A673 (cell line): ENCODE results near the gene SPIN1.

Experiments used
- EZH2 ChIP-seq: fragments of 200-600 bp; sonication (generic); IDR thresholded peaks from 2 replicates; pipeline ENCODE4 v1.6.1; 2017; ENCODE audit warnings: borderline replicate concordance, low read depth, mild to moderate bottlenecking, mixed read lengths, antibody characterized with exemption, low read length; ENCODE audit not compliant: poor library complexity, severe bottlenecking
- TF ChIP-seq, protein P1 (sequence below): fragments of 300-800, 200-600 bp; sonication (generic); conservative IDR thresholded peaks from 2 replicates; pipeline ENCODE4 v1.5.1; 2017; ENCODE audit warnings: low read depth, mild to moderate bottlenecking, antibody characterized with exemption, low read length, moderate library complexity, mixed read lengths

DNA sequence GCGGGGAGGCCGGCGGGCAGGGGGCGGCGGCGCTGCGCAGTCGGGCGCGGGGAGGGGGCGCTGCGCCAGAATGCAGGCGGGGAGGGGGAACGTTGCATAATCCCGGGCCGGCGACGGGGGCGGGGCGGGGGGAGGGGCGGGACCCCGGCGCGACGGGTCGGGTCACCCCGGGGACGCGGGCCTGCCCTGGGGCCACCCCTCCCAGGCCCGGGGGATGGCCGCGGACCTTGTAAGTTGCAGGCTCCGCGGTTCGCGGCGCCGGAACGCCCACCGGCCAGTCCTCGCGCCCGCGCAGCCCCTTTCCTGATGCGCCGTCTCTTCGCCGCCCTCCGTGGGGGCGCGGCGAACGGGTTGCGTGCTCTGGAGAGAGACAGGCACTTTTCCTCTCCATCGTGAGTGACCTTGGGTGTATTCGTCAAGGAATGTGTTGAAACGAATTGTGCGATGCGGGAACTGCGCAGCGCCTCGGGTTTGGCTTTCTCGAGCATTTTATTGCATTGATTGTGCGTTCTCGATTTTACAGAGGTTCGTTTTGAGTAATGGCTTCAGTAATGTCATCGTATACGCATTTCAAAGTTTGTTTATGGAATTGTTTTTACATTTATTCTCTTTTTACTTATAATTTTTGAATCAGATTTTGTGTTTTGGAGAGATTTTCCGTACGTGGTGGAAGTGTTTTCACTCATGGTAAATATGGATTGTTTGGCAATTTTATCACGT is 802 bp downstream of the SPIN1 start:
- TF ChIP-seq, protein P1, sequence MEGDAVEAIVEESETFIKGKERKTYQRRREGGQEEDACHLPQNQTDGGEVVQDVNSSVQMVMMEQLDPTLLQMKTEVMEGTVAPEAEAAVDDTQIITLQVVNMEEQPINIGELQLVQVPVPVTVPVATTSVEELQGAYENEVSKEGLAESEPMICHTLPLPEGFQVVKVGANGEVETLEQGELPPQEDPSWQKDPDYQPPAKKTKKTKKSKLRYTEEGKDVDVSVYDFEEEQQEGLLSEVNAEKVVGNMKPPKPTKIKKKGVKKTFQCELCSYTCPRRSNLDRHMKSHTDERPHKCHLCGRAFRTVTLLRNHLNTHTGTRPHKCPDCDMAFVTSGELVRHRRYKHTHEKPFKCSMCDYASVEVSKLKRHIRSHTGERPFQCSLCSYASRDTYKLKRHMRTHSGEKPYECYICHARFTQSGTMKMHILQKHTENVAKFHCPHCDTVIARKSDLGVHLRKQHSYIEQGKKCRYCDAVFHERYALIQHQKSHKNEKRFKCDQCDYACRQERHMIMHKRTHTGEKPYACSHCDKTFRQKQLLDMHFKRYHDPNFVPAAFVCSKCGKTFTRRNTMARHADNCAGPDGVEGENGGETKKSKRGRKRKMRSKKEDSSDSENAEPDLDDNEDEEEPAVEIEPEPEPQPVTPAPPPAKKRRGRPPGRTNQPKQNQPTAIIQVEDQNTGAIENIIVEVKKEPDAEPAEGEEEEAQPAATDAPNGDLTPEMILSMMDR: no peak
- TF ChIP-seq EZH2: no peak
